ENCODE data around the gene B4GALT3. TPM values are rescaled to one million over a fixed set of nuclear protein-coding genes. Genes with fewer than 3 reads are reported as not detected.

The B4GALT3 gene
- total and polyA plus RNA-seq, 2 of the 8 experiments (the other 6 are each of a cell fraction or from before 2014, with no cell fraction given): 42.3 to 43.0 TPM

DNA sequence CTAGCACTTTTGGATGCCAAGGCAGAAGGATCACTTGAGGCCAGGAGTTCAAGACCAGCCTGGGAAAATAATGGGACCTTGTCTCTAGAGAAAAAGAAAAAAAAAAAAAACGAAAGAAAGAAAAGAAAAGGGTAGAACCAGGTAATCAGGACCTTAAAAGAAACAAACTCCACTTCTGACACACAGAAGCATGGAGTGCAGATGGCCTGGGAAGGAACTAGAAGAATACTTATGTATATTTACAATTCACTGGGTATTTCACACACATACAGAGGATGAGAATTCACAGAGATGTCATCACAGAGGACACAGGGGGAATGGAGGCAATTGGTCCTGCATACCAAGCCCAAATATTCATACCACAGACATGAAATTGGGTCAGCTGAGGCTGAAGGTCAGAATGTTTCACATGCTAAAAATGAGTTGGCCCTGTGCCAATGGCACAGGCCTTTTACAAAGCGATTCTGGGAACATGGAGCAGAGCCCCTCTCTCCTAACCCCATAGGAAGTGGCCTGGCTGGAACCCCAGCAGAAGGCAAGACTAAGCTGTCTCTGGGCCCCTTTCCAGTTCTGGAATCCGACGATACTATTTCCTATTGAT is 4.4 kb downstream of the B4GALT3 start:
- Histone ChIP-seq H2AK5ac (ENCODE audit: low read depth, low read length) (no peak overlapping the region), H3K4me3 (ENCODE audit: extremely low read depth in 1 of 4, insufficient read depth in 2 of 4, low read depth in 3 of 4, low read length in 4 of 4) (no peak overlapping the region), H3K56ac (replicated peaks; ENCODE audit: insufficient read length, low read depth, low read length) (no peak overlapping the region), H3K27ac (ENCODE audit: low read depth, low read length) (no peak overlapping the region), H3K9ac (replicated peaks in 1 of 4; ENCODE audit: extremely low read depth in 1 of 4, low read depth in 3 of 4, low read length in 3 of 4) (no peak overlapping the region), H3K79me2 (ENCODE audit: control insufficient read depth in 1 of 2, insufficient read depth in 2 of 2, low read length in 2 of 2) (peaks cover 0 to 4% of the 10 kb centered on the region in 2 experiments; a peak in 1 of 4 replicates), H3K27me3 (replicated peaks in 1 of 4; ENCODE audit: control insufficient read depth in 3 of 4, extremely low read depth in 1 of 4, insufficient read depth in 3 of 4, low read length in 3 of 4) (no peaks in the 10 kb centered on the region), H3K23ac (ENCODE audit: insufficient read length) (no peak overlapping the region), H4K8ac (ENCODE audit: extremely low read depth, insufficient read depth, low read length) (no peak overlapping the region), H4K91ac (replicated peaks; ENCODE audit: insufficient read length, low read length) (no peak overlapping the region), H2BK15ac (ENCODE audit: low read length) (no peak overlapping the region), H3K14ac (ENCODE audit: insufficient read length) (no peak overlapping the region), H3K4ac (replicated peaks; ENCODE audit: insufficient read length, low read depth, low read length) (no peak overlapping the region), H3K18ac (ENCODE audit: extremely low read depth, low read length) (no peak overlapping the region), H2BK20ac (ENCODE audit: low read length) (no peak overlapping the region), H3K36me3 (ENCODE audit: control insufficient read depth in 2 of 4, insufficient read depth in 4 of 4, low read length in 3 of 4) (peaks cover 13 to 43% (median 35%) of the 10 kb centered on the region in 4 experiments), H3K9me3 (ENCODE audit: insufficient read depth in 2 of 2, low read depth in 1 of 2, low read length in 1 of 2) (no peaks in the 10 kb centered on the region), H3K4me2 (ENCODE audit: insufficient read depth in 1 of 2, low read depth in 2 of 2, low read length in 2 of 2) (no peak overlapping the region), H2BK5ac (ENCODE audit: low read depth, low read length) (no peak overlapping the region), H2BK120ac (replicated peaks; ENCODE audit: low read depth, low read length) (no peak overlapping the region), H3K23me2 (ENCODE audit: low read depth, low read length) (peaks cover 2% of the 10 kb centered on the region; the same call in 1 of the 2 replicates), H4K20me1 (replicated peaks in 1 of 2; ENCODE audit: control insufficient read depth in 1 of 2, insufficient read depth in 2 of 2, low read length in 2 of 2) (peaks cover 0 to 6% of the 10 kb centered on the region in 2 experiments), H3K4me1 (replicated peaks in 1 of 4; ENCODE audit: control insufficient read depth in 3 of 4, insufficient read depth in 4 of 4, low read length in 3 of 4) (peaks cover 0 to 9% (median under 1%) of the 10 kb centered on the region in 4 experiments; a peak in 2 of 7 replicates), H3K79me1 (ENCODE audit: low read depth, low read length) (peaks cover 4% of the 10 kb centered on the region), H4K5ac (ENCODE audit: insufficient read length, low read depth, low read length) (no peak overlapping the region), H2BK12ac (ENCODE audit: low read depth, low read length) (no peak overlapping the region), H2AFZ (ENCODE audit: low read length) (no peak overlapping the region)
- DNase-seq (ENCODE audit: low read depth in 1 of 2, low spot score in 2 of 2) (no peak), FAIRE-seq (no peak)
- WGBS, 2 experiments (ENCODE audit: extremely low coverage in 1 of 2, insufficient coverage in 1 of 2, insufficient read length in 1 of 2, insufficient replicate concordance in 2 of 2, low coverage in 1 of 2, low lambda C conversion rate in 2 of 2, missing lambda C conversion rate in 1 of 2): 71% methylated on average over 4 of the region's 4 CpGs; no CpG with 5 or more reads in 1 of the 2 experiments
- TF ChIP-seq, protein P1, sequence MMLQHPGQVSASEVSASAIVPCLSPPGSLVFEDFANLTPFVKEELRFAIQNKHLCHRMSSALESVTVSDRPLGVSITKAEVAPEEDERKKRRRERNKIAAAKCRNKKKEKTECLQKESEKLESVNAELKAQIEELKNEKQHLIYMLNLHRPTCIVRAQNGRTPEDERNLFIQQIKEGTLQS (IDR thresholded peaks at IDR 0.05; ENCODE audit: insufficient read depth, low read depth, low read length): no peak
- TF ChIP-seq NANOG (IDR thresholded peaks at IDR 0.05; ENCODE audit: insufficient read depth, low read depth, low read length, poor library complexity, severe bottlenecking): no peak
- no peak for TF ChIP-seq EZH2 (IDR thresholded peaks at IDR 0.05; ENCODE audit: low read depth, low read length, severe bottlenecking)
- TF ChIP-seq ASH2L (IDR thresholded peaks at IDR 0.05; ENCODE audit: low read length): no peak
- TF ChIP-seq RAD21 (IDR thresholded peaks at IDR 0.05 in 1 of 2, conservative IDR thresholded peaks at IDR 0.05 in 1 of 2; ENCODE audit: low read depth in 2 of 2, low read length in 2 of 2): no peak
- ChIA-PET CTCF (ENCODE audit: partially characterized antibody) (interaction anchor here (0.6 to 1.2 kb wide), 4 partner anchors 21 to 76 kb away, joined by 3 to 6 read pairs (median 4); no protein-coding TSS in a partner anchor), POLR2A (ENCODE audit: partially characterized antibody) (no interaction called here)

Measured in H1 (cell line).